ENCODE measurements around the gene LRCOL1. TPM values are rescaled to one million over a fixed set of nuclear protein-coding genes. Genes with fewer than 3 reads are reported as not detected.
A peak's percentile ranks its signal among the peaks of the same experiment; 100 is the strongest.

LRCOL1 gene
- total RNA-seq, 6 experiments from 2014 or later: 0.61 to 13.1 (median 6.8) TPM

- H3K27me3 ChIP-seq: peaks cover 0 to 13% of the 10 kb centered on the region in 2 donors
- peaks cover 0 to 4% (median 0%) of the 10 kb centered on the region in 4 donors for H3K4me1 ChIP-seq
- no peaks in the 10 kb centered on the region for H3K36me3 ChIP-seq
- ATAC-seq (peak; percentile 94 to 99 (median 96)), DNase-seq (peak; percentile 82 to 87 (median 87))
- no peak overlapping the region for H3K4me3 ChIP-seq
- intact Hi-C loops (cut with DNase I): no loop called here
- WGBS (ENCODE audit: insufficient coverage, low coverage, low lambda C conversion rate, missing lambda C conversion rate): 22% methylated on average over 9 of the region's 18 CpGs
- TF ChIP-seq CTCF (IDR thresholded peaks at IDR 0.05): peak; percentile 84 to 92 (median 90)
- TF ChIP-seq POLR2A (IDR thresholded peaks at IDR 0.05): no peak
- H3K27ac ChIP-seq: peak overlapping the region in 1 of 3 donors; percentile 5
- no peaks in the 10 kb centered on the region for H3K9me3 ChIP-seq
Observed at GRCh38 chr12:132614861-132615578, 4.6 kb upstream of the LRCOL1 start.

GRCh38 chr12:132614029-132614428 lies 3.6 kb upstream of the LRCOL1 start:
- intact Hi-C loops (cut with DNase I): no loop called here
- ATAC-seq (peak in 1 of 4 donors; percentile 41), DNase-seq (no peak)
- Histone ChIP-seq H3K36me3 (no peaks in the 10 kb centered on the region), H3K4me3 (no peak overlapping the region), H3K27me3 (peaks cover 0 to 13% of the 10 kb centered on the region in 2 donors), H3K27ac (no peak overlapping the region), H3K9me3 (no peaks in the 10 kb centered on the region), H3K4me1 (peaks cover 0 to 6% (median 3%) of the 10 kb centered on the region in 4 donors)
- TF ChIP-seq POLR2A (IDR thresholded peaks at IDR 0.05) (no peak), CTCF (IDR thresholded peaks at IDR 0.05) (no peak)
- WGBS (ENCODE audit: insufficient coverage, low coverage, low lambda C conversion rate, missing lambda C conversion rate): 77% methylated on average over 5 of the region's 5 CpGs

- H3K9me3 ChIP-seq: no peaks in the 10 kb centered on the region
- DNase-seq: no peak
- peaks cover 0 to 5% of the 10 kb centered on the region in 2 donors for H3K27me3 ChIP-seq
- intact Hi-C loops (cut with DNase I): no loop called here
- no peak for TF ChIP-seq POLR2A (IDR thresholded peaks at IDR 0.05)
- TF ChIP-seq CTCF (IDR thresholded peaks at IDR 0.05): no peak
- H3K27ac ChIP-seq: no peak overlapping the region
- H3K36me3 ChIP-seq: no peaks in the 10 kb centered on the region
- 100% methylated on average over 1 of the region's 10 CpGs for WGBS (ENCODE audit: insufficient coverage, low coverage, low lambda C conversion rate, missing lambda C conversion rate)
- no peak for ATAC-seq
- H3K4me3 ChIP-seq: no peak overlapping the region
- peaks cover 0 to 22% (median 8%) of the 10 kb centered on the region in 4 donors for H3K4me1 ChIP-seq
Observed at GRCh38 chr12:132611620-132612019, 1.2 kb upstream of the LRCOL1 start.

- ATAC-seq (no peak), DNase-seq (peak in 1 of 3 donors; percentile 47)
- Histone ChIP-seq H3K9me3 (no peaks in the 10 kb centered on the region), H3K4me3 (no peak overlapping the region), H3K27ac (no peak overlapping the region), H3K4me1 (peaks cover 0 to 28% (median 8%) of the 10 kb centered on the region in 4 donors), H3K36me3 (no peaks in the 10 kb centered on the region), H3K27me3 (no peaks in the 10 kb centered on the region)
- 62% methylated on average over 11 of the region's 33 CpGs for WGBS (ENCODE audit: insufficient coverage, low coverage, low lambda C conversion rate, missing lambda C conversion rate)
- intact Hi-C loops (cut with DNase I): no loop called here
- TF ChIP-seq CTCF (IDR thresholded peaks at IDR 0.05) (no peak), POLR2A (IDR thresholded peaks at IDR 0.05) (no peak)
Observed at GRCh38 chr12:132610866-132611602, 652 bp upstream of the LRCOL1 start.
